HG03196 (cell line): ENCODE measurements around the gene ADGRG4.
"Not testable (repeated sequence)": the region's sequence is repeated elsewhere in the genome, so short reads cannot be mapped to it uniquely, and the experiment has no call there.

Experiments
- ATAC-seq: cut with Tn5 transposase; IDR thresholded peaks from one replicate; pipeline ENCODE4 v1.9.1; 2021; ENCODE audit not compliant: unreplicated experiment

The ADGRG4 gene

GRCh38 chrX:136386173-136386572, 85.4 kb downstream of the ADGRG4 start:
- no peak for ATAC-seq

GRCh38 chrX:136386826-136387225, 86.1 kb downstream of the ADGRG4 start:
- ATAC-seq = no peak

GRCh38 chrX:136387951-136388502, 87.3 kb downstream of the ADGRG4 start:
- ATAC-seq = no peak

GRCh38 chrX:136390921-136391320, 90.2 kb downstream of the ADGRG4 start:
- no peak for ATAC-seq

- no peak for ATAC-seq
Observed at GRCh38 chrX:136395271-136395670, 94.5 kb downstream of the ADGRG4 start.

- ATAC-seq = no peak
Observed at GRCh38 chrX:136397001-136397400, 96.2 kb downstream of the ADGRG4 start.

- ATAC-seq = no peak
Observed at GRCh38 chrX:136405126-136405525, 104.4 kb downstream of the ADGRG4 start.

GRCh38 chrX:136417806-136418205, 117.0 kb downstream of the ADGRG4 start:
- no peak for ATAC-seq

GRCh38 chrX:136421338-136421737, 120.6 kb downstream of the ADGRG4 start:
- no peak for ATAC-seq

- ATAC-seq = no peak
Observed at GRCh38 chrX:136423724-136424123, 123.0 kb downstream of the ADGRG4 start.

GRCh38 chrX:136425996-136426395, 125.2 kb downstream of the ADGRG4 start:
- no peak for ATAC-seq

GRCh38 chrX:136431625-136432024, 130.9 kb downstream of the ADGRG4 start:
- ATAC-seq = no peak

- ATAC-seq = no peak
Observed at GRCh38 chrX:136437774-136438173, 137.0 kb downstream of the ADGRG4 start.

- ATAC-seq = no peak
Observed at GRCh38 chrX:136438192-136438591, 137.4 kb downstream of the ADGRG4 start.

GRCh38 chrX:136445674-136446073, 144.9 kb downstream of the ADGRG4 start:
- ATAC-seq = not testable (repeated sequence)

GRCh38 chrX:136446208-136446607, 145.4 kb downstream of the ADGRG4 start:
- ATAC-seq = no peak

GRCh38 chrX:136447308-136447707, 146.5 kb downstream of the ADGRG4 start:
- ATAC-seq = no peak

- ATAC-seq = no peak
Observed at GRCh38 chrX:136447968-136448367, 147.2 kb downstream of the ADGRG4 start.

GRCh38 chrX:136450050-136450830, 149.5 kb downstream of the ADGRG4 start:
- ATAC-seq = no peak

- no peak for ATAC-seq
Observed at GRCh38 chrX:136452614-136453013, 151.9 kb downstream of the ADGRG4 start.

GRCh38 chrX:136453114-136453513, 152.4 kb downstream of the ADGRG4 start:
- ATAC-seq = no peak

GRCh38 chrX:136453771-136454170, 153.0 kb downstream of the ADGRG4 start:
- ATAC-seq = no peak

GRCh38 chrX:136456133-136456532, 155.4 kb downstream of the ADGRG4 start:
- no peak for ATAC-seq
